ENCODE results near the gene LIPE.
"Not testable (repeated sequence)": the region's sequence is repeated elsewhere in the genome, so short reads cannot be mapped to it uniquely, and the experiment has no call there.

Gene LIPE

DNA sequence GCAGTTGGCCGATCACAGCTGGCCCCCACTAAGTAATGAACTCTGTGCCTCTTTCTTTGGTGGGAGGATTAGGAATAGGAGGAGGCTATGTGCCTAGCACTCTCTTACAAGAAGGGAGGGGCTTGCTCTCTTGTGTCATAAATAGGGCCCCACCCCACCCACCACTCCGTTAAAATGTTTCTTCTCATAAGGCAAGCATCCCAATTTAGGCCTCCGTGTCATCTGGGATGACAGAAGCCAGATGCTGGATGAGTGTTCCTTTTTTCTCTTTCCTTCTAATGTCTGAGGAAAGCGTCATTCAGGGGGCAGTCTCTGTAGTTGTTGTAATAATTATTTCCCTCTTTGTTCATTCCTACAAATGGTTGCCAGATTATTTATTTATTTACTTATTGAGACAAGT, at the start of gene LIPE:
LIPE (minus strand) TSS at position 76 of the 400 bp plus-strand sequence. CDS start 239 bp downstream, outside the sequence.
- DNase-seq = no peak

- DNase-seq = no peak
These were observed 48.2 kb upstream of the LIPE start for GRCh38 chr19:42475366-42475765.

GRCh38 chr19:42474743-42475142, 47.6 kb upstream of the LIPE start:
- DNase-seq = no peak

DNA sequence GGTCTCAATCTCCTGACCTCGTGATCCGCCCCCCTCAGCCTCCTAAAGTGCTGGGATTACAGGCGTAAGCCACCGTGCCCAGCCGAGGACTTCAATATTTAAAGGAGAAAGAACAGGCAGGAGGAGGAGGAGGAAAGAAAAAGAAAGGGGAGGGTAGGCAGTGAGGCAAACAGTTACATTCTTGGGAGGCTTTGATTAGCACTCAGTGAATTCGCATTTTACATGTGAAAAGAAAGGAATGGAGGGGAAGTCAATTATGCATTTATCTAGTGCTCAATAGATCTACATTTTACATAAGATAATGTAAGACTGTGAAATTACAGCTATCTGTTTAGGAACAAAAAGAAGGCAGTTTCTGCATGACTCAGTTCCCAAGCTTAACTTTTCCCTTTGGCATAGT, 46.5 kb upstream of the LIPE start:
- DNase-seq = no peak

DNA sequence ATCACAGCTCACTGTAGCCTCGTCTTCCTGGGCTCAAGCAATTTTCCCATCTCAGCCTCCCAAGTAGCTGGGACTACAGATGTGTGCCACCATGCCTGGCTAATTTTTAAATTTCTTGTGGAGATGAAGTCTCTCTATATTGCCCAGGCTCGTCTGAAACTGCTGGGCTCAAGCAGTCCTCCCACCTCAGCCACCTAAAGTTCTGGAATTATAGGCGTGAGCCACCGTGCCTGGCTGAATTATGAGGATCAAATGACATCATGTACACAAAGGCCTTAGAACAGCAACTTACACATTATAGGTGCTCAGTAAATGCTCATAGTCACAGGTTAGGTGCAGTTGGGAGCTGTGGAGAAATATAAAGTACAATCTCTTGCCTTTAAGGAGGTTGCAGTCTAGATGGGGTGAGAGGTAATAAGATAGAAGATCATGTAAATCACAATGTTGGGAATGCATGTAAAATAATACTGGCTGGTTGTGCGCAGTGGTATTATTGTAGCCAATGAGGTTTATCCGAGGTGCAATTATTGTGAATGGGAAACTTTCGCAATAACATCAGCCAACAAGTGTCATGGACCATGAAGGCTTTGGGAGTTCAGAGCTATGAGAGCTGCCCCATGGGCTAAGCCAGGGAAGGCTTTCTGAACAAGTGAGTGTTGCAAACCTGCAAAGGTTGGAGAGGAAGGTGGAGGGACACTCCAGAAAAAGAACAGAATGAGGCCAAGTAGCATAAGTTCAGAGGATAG, 45.4 kb upstream of the LIPE start:
- DNase-seq = no peak

DNA sequence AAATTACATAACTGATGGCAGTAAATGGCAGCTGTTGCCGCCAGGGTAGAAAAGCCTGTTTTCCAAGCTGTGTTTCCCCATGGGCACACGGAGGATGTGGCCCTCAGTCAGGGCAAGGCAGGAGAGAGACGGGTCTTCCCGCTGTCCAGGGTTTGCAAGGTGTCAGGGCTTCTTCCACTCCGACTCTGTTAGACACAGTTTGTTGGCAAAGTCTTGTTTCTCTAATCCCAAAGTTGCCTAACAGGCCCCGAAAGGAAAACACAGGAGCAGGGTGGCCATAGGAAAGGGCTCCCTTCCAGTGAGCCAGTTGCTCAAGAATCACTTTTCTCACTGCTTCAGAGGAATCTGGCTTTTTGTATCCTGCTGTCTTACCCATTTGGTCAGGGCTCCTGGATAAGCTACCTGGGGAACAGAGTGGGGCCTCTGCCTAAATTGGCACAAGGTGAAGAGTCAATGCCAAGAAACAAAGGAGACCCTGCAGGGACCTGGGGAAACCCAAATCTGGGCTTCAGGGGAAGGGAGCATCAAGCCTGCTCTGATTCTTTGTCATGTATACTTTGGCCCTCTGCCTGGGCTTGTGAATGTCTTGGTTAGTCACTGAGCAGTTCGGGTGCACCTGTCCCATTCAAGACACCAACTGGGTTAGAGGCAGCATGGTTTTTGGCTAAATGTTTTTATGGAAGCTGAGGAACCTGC, 44.5 kb upstream of the LIPE start:
- no peak for DNase-seq

DNA sequence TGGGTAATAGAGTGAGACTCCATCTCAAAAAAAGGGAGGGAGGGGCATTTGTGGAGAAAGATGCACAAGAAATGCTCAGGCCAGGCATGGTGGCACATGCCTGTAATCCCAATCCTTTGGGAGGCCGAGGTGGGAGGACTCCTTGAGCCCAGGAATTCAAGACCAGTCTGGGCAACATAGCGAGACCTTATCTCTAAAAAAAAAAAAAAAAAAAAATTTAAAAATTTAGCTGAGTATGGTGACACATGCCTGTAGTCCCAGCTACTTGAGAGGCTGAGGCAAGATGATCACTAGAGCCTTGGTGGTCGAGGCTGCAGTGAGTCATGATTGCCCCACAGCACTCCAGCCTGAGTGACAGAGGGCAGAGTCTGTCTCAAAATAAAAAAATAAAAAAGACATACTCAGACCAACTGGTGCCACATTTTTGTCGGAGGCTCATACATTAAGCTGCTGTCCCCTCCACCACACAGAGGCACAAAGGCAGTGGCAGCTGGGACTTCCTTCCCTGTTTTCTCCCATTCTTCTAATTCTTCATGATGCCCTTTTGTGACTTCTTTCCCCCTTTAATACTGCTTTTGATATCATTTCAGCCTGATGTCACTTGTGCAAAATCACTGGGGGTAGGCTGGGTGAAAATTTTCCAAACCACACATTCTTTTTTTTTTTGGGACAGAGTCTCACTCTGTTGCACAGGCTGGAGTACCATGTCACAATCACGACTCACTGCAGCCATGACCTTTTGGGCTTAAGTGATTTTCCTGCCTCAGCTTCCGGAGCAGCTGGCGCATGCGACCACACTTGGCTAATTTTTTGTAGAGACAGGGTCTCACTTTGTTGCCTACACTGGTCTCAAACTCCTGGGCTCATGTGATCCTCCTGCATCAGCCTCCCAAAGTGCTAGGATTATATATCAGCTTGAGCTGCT, 42.4 kb upstream of the LIPE start:
- DNase-seq = no peak

GRCh38 chr19:42468273-42468796, 41.1 kb upstream of the LIPE start:
- DNase-seq = no peak

DNA sequence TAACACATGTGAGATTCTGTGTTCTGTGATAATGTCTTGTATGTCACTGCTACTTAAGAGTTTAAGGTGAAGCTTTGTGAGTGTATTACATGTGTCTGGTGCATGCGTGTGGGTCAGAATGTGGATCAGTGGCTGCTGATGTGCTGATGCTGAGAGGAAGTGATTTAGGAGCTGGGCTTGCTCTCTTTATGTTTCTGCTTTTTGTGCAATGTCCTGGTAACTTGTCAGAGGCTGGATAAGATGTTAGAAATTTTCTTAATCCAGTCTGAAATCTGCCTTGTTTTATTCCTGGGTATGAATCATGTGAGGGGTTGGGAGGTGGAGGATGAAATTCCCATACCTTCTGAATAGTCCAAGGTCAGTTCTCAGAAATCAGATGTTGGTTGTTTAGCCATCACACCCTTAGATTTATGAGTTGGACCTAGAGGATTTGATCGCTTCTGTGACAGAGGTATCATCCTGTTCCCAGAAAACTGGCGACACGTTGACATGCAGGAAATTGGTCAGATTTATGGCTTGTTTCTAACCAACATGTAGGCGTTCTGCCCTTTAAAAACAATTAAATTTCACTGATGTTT, 40.1 kb upstream of the LIPE start:
- no peak for DNase-seq

- DNase-seq = no peak
These were observed 39.5 kb upstream of the LIPE start for GRCh38 chr19:42466521-42467182.

DNA sequence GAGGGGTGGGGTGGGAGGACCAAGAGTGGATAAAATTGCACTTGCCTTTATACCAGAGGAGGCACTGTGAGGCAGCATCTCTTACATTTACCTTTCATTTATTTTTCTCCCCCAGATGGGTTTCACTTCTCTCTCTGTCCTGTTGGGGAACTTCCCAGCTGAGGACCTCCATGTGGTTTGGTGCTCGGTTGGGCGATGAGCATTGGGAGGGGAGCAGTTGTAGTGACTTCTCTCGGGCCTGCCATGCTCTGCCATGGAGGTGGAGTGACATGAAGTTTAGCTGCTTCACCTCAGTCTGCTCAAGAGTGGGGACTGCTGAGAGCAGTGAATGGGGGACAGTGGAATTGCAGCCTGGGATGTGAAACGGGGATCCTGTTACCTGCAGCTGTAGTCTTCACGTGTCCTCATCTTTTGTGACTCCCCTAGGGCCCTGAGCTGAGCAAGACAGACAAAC, 38.7 kb upstream of the LIPE start:
- no peak for DNase-seq

DNA sequence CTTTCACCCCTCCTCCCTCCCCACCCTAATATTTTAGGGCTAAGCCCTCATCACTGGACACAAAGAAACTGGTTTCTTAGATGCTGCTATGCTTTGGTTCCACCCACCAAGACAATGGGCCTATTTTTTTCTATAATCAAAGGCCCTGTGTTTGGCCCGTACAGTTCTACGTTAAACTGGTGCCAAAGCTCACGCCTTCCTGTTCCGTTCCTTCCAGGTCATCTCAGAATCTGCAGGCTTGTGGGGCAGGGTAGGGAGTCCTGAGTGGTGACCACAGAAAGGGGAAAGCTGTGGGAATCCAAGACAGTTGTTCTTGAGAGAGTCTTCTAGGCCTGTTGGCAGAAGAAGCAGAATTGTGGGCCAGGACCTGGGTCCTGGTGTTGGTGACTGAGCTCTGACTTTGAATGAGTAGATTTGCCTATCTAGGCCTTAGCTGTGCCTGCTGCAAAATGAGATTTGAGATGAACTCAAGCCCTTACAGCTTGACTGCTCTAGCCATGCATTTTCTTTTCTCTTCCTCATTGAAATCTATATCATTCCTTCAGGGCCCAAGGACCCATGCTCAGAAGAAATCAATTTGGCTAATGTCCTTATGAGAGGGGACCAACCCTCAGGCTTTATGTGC, 34.6 kb upstream of the LIPE start:
- no peak for DNase-seq

GRCh38 chr19:42461231-42461630, 34.0 kb upstream of the LIPE start:
- not testable (repeated sequence) for DNase-seq

DNA sequence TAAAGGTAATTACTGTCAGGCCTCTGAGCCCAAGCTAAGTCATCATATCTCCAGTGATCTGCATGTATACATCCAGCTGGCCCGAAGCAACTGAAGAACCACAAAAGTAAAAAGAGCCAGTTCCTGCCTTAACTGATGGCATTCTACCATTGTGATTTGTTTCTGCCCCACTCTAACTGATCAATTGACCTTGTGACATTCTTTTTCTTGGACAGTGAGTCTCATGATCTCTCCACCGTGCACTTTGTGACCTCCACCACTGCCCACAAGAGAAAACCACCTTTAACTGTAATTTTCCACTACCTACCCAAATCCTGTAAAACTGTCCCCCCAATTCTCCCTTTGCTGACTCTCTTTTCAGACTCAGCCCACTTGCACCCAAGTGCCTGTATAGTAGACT, 32.7 kb upstream of the LIPE start:
- no peak for DNase-seq

GRCh38 chr19:42455621-42456081, 28.5 kb upstream of the LIPE start:
- DNase-seq = no peak

DNA sequence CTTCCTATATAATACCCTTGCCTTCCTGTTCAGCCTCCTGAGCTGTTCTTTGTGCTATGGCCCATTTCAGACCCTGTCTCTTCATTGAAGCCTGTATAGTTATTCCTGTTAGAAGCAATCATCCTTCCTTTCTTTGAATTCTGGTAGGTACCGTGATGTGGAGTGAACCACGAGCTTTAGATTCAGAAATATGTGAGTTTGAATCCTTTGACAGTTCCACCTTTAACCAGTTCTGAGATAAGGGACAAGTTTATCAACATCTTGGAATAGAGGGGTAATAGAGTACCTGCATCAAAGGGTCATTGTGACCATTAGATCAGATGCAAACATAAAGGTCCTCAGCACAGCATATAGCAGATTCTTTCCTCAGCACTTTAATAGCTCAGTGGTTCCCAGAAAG, 27.9 kb upstream of the LIPE start:
- no peak for DNase-seq

DNA sequence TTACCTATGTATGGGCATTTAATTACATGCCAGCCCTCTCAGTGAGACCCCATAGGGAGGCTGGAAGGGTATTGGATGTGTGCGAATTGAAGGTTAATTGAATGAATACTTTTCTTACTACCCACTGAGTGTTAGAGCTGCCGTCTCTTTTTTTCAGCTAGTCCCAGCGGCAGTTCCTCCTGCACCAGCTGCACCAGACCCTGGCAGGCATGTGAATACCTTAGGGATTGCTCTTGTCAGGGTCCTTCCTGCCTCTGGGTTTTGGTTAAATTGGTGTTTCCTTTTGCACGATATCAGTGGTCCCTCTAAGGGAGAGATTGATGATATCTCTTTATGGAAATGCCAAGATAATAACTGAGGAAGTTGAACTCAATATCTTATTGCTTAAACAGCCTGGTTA, 25.4 kb upstream of the LIPE start:
- no peak for DNase-seq

DNA sequence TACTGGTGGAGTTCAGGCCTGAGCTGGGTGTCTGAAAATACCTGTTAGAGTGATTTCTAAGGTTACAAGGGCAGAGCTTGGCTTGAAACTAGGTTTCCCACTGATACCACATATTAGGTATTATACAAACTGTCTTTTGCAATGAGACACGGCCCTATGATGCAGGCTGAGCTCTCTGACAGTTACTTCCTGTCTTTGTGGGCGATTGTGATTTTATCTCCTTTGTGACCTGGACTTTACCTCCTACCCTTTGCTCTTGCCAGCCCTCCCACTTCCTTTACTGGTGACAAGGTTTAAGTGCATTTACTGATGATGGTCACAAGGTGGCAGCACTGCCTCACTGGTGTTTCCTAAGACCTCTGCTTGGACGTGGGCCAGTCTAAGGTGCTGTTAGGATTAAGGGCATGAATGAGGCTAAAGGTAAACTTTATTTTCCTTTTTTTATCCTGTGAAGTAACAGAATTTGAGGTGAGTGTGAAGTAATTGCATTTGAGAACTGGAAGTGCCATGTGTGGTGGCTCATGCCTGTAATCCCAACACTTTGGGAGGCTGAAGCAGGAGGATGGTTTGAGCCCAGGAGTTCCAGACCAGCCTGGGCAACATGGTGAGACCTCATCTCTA, 23.2 kb upstream of the LIPE start:
- peak; percentile 88 for DNase-seq

GRCh38 chr19:42448306-42448705, 21.1 kb upstream of the LIPE start:
- not testable (repeated sequence) for DNase-seq

- no peak for DNase-seq
These were observed 18.8 kb upstream of the LIPE start for GRCh38 chr19:42445948-42446347.

DNA sequence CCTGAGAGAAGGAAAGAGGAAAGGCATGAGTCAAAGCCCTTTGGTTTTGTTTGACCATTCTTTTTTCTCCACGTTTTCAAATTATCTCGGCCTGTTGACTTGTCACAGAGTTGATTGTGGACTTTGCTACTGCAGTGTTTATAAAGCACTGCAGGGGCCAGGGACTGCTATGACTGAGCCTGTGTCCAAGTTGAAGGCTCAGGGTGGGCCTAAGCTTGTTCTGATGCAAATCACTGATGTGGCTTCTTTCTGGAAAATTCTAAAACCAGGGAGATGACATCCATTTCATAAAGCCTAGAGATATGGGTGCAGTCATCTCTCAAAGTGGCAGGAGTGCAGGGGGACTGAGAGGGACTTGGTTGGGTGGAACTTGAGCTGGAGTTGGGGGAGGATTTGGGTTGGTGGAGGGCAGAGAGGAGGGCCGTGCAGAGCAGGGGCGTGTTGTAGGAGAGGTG, 16.8 kb upstream of the LIPE start:
- DNase-seq = no peak

Data from CD4-positive, alpha-beta T cell treated with Interleukin-6 for 4 hours (primary cell).